CD14-positive monocyte (primary cell): Measurements from ENCODE around the gene CISH. TPM values are rescaled to one million over a fixed set of nuclear protein-coding genes. Genes with fewer than 3 reads are reported as not detected.
A peak's percentile ranks its signal among the peaks of the same experiment; 100 is the strongest.

Experiments
- DNase-seq, 3 donors: peaks; one replicate each; pipeline ENCODE4 v3.0.0-alpha.2; 2011 to 2022
- H2AFZ ChIP-seq: 2 replicates; pipeline ENCODE4 v1.6.0; 2012; ENCODE audit warnings: mild to moderate bottlenecking, low read depth, low read length, inconsistent platforms; ENCODE audit not compliant: insufficient read depth, poor library complexity, severe bottlenecking
- H3K27ac ChIP-seq, 2 donors: 1 replicate in 1 of 2; 2 replicates in 1 of 2; pipeline ENCODE4 v1.5.1; 2012 to 2013; ENCODE audit warnings: low read length in 2 of 2, control low read depth in 1 of 2, inconsistent platforms in 1 of 2, low read depth in 1 of 2, mild to moderate bottlenecking in 1 of 2
- H3K27me3 ChIP-seq, 2 donors: one replicate each; pipeline versions ENCODE4 v1.6.0 to v1.6.1; 2011 to 2013; ENCODE audit warnings: low read length in 2 of 2; ENCODE audit not compliant: control insufficient read depth in 2 of 2, insufficient read depth in 2 of 2
- H3K36me3 ChIP-seq, 2 donors: replicated peaks in 1 of 2; 1 replicate in 1 of 2; 2 replicates in 1 of 2; pipeline versions ENCODE4 v1.5.1 to v1.6.1; 2012 to 2013; ENCODE audit warnings: low read length in 2 of 2, control low read depth in 1 of 2, inconsistent platforms in 1 of 2, mild to moderate bottlenecking in 1 of 2; ENCODE audit not compliant: insufficient read depth in 2 of 2, control insufficient read depth in 1 of 2
- H3K4me1 ChIP-seq, 2 donors: 1 replicate in 1 of 2; 2 replicates in 1 of 2; pipeline versions ENCODE4 v1.5.1 to v1.6.1; 2012 to 2013; ENCODE audit warnings: low read length in 2 of 2, control low read depth in 1 of 2, inconsistent platforms in 1 of 2, mild to moderate bottlenecking in 1 of 2, moderate library complexity in 1 of 2; ENCODE audit not compliant: insufficient read depth in 2 of 2, control insufficient read depth in 1 of 2
- H3K4me2 ChIP-seq: replicated peaks from 2 replicates; pipeline ENCODE3; 2012; ENCODE audit warnings: low read length, moderate library complexity, mild to moderate bottlenecking; ENCODE audit not compliant: poor library complexity, severe bottlenecking; ENCODE audit errors: extremely low read depth
- H3K4me3 ChIP-seq, 3 experiments: fragments of 200-600 bp in 1 of 3; sonication (generic) in 1 of 3; replicated peaks in 1 of 3; 1 replicate in 2 of 3; 2 replicates in 1 of 3; pipeline ENCODE4 v1.5.1; 2011 to 2013; ENCODE audit warnings: low read length in 3 of 3, mild to moderate bottlenecking in 3 of 3, control low read depth in 2 of 3, low read depth in 2 of 3, inconsistent platforms in 1 of 3, moderate library complexity in 1 of 3
- H3K79me2 ChIP-seq: 2 replicates; pipeline ENCODE4 v1.6.0; 2012; ENCODE audit warnings: mild to moderate bottlenecking, control low read depth, inconsistent platforms, low read length, moderate library complexity; ENCODE audit not compliant: insufficient read depth
- H3K9ac ChIP-seq: 2 replicates; pipeline ENCODE4 v1.6.0; 2017; ENCODE audit warnings: low read length, mild to moderate bottlenecking; ENCODE audit not compliant: insufficient read depth, poor library complexity, severe bottlenecking
- H3K9me3 ChIP-seq, 2 donors: replicated peaks in 1 of 2; 1 replicate in 1 of 2; 2 replicates in 1 of 2; pipeline versions ENCODE4 v1.5.1 to v1.6.1; 2012 to 2013; ENCODE audit warnings: low read length in 2 of 2, control low read depth in 1 of 2; ENCODE audit not compliant: control insufficient read depth in 1 of 2, insufficient read depth in 1 of 2
- H4K20me1 ChIP-seq: 2 replicates; pipeline ENCODE4 v1.6.0; 2012; ENCODE audit warnings: mild to moderate bottlenecking, low read length, control low read depth, moderate library complexity; ENCODE audit not compliant: insufficient read depth
- H3K27ac Mint-ChIP-seq, 7 donors: one replicate each; pipeline ENCODE4 v1.8.0; 2020; ENCODE audit warnings: mild to moderate bottlenecking in 7 of 7, mixed read lengths in 7 of 7, moderate library complexity in 6 of 7, inconsistent platforms in 2 of 7
- H3K27me3 Mint-ChIP-seq, 3 donors: one replicate each; pipeline ENCODE4 v1.8.0; 2021 to 2022; ENCODE audit warnings: low read depth in 3 of 3, mild to moderate bottlenecking in 3 of 3, mixed read lengths in 3 of 3, moderate library complexity in 3 of 3, inconsistent platforms in 1 of 3
- H3K36me3 Mint-ChIP-seq, 2 donors: one replicate each; pipeline ENCODE4 v1.8.0; 2020; ENCODE audit warnings: mixed read lengths in 2 of 2, inconsistent platforms in 1 of 2, mild to moderate bottlenecking in 1 of 2
- H3K4me1 Mint-ChIP-seq: one replicate; pipeline ENCODE4 v1.8.0; 2020; ENCODE audit warnings: mild to moderate bottlenecking, mixed read lengths
- H3K4me3 Mint-ChIP-seq, 2 donors: one replicate each; pipeline ENCODE4 v1.8.0; 2020; ENCODE audit warnings: mild to moderate bottlenecking in 2 of 2, mixed read lengths in 2 of 2, moderate library complexity in 1 of 2
- H3K9me3 Mint-ChIP-seq, 7 donors: one replicate each; pipeline ENCODE4 v1.8.0; 2020 to 2022; ENCODE audit warnings: mixed read lengths in 7 of 7, mild to moderate bottlenecking in 6 of 7, moderate library complexity in 6 of 7, inconsistent platforms in 2 of 7
- CTCF ChIP-seq: fragments of 200-600 bp; IDR thresholded peaks from one replicate; pipeline ENCODE4 v1.8.0; 2022; ENCODE audit warnings: antibody characterized with exemption, mild to moderate bottlenecking
- WGBS: methylation state at CpG from one replicate; pipeline ENCODE4 v1.1.5; 2013; ENCODE audit warnings: missing lambda C conversion rate; ENCODE audit not compliant: insufficient coverage; 5-methylcytosine and 5-hydroxymethylcytosine counted together
- intact Hi-C, 2 donors: fragments of 100-400 bp; cut with micrococcal nuclease; formaldehyde crosslinking; loops; one replicate each; pipeline versions ENCODE4 v1.15.0 to v1.15.1; 2023
- polyA plus RNA-seq, 3 donors: library from polyadenylated mRNA; depleted of rRNA in 1 of 3; unstranded in 2 of 3; stranded (reverse) in 1 of 3; fragments of 300-500 nt in 2 of 3; fragments of >200 nt in 1 of 3; fragmentation: Illumina TruSeq in 2 of 3; gene quantifications; 1 replicate in 2 of 3; 2 replicates in 1 of 3; pipeline ENCODE4 v1.2.3, GENCODE V29; 2012 to 2021

Gene CISH
- polyA plus RNA-seq, 3 donors = 2.9 to 20.1 (median 6.2) TPM

GRCh38 chr3:50568947-50569749 is 42.4 kb downstream of the CISH start, which contains the start of gene HEMK1:
TSS of gene HEMK1 (plus strand) at chr3:50569522. CDS start at chr3:50571105, 1,583 bp downstream.
- Histone ChIP-seq H3K4me2 (peak within 1 kb of the TSS; percentile 92), H3K9ac (peak within 1 kb of the TSS; percentile 77), H2AFZ (peak within 1 kb of the TSS; percentile 88), H3K27ac (peak within 1 kb of the TSS; percentile 49 to 87), H4K20me1 (no peaks in the 10 kb centered on the region), H3K9me3 (no peaks in the 10 kb centered on the region), H3K4me1 (peaks cover 29 to 52% of the 10 kb centered on the region in 2 donors), H3K36me3 (peaks cover 0 to 7% of the 10 kb centered on the region in 2 donors), H3K27me3 (peaks cover 0 to 6% of the 10 kb centered on the region in 2 donors), H3K4me3 (peak within 1 kb of the TSS; percentile 60 to 88 (median 63)), H3K79me2 (peaks cover 9% of the 10 kb centered on the region)
- Mint-ChIP-seq H3K36me3 (peaks cover 4 to 11% of the 10 kb centered on the region in 2 donors), H3K4me3 (peak within 1 kb of the TSS; percentile 94 to 97), H3K27me3 (peaks cover 7 to 13% (median 9%) of the 10 kb centered on the region in 3 donors), H3K4me1 (peaks cover 43% of the 10 kb centered on the region), H3K27ac (peak within 1 kb of the TSS; percentile 85 to 97 (median 92)), H3K9me3 (peaks cover 0 to 4% (median 0%) of the 10 kb centered on the region in 7 donors)
- no peak for TF ChIP-seq CTCF
- intact Hi-C loops = no loop called here
- under 1% methylated on average over 44 of the region's 55 CpGs for WGBS
- peak; percentile 85 to 89 (median 88) for DNase-seq

- Histone ChIP-seq H2AFZ (peak within 1 kb of the TSS; percentile 91), H3K27me3 (peaks cover 0 to 6% of the 10 kb centered on the region in 2 donors), H3K4me2 (peak within 1 kb of the TSS; percentile 92), H3K4me1 (peaks cover 29 to 45% of the 10 kb centered on the region in 2 donors), H3K27ac (peak within 1 kb of the TSS; percentile 7 to 87), H3K9ac (peak within 1 kb of the TSS; percentile 60), H4K20me1 (no peaks in the 10 kb centered on the region), H3K79me2 (peaks cover 9% of the 10 kb centered on the region), H3K36me3 (no peaks in the 10 kb centered on the region), H3K9me3 (no peaks in the 10 kb centered on the region), H3K4me3 (peak within 1 kb of the TSS; percentile 26 to 88 (median 60))
- no peak for TF ChIP-seq CTCF
- intact Hi-C loops = no loop called here
- Mint-ChIP-seq H3K4me3 (peak within 1 kb of the TSS; percentile 88 to 94), H3K36me3 (no peaks in the 10 kb centered on the region), H3K9me3 (peaks cover 0 to 4% (median 0%) of the 10 kb centered on the region in 7 donors), H3K4me1 (peaks cover 36% of the 10 kb centered on the region), H3K27ac (peak within 1 kb of the TSS; percentile 80 to 97 (median 87)), H3K27me3 (peaks cover 7 to 13% (median 11%) of the 10 kb centered on the region in 3 donors)
- peak; percentile 87 to 92 (median 90) for DNase-seq
- 2% methylated on average over 46 of the region's 53 CpGs for WGBS
Measured at GRCh38 chr3:50567386-50568167, 44.0 kb downstream of the CISH start, which contains the start of gene C3orf18. TSS of gene C3orf18 (minus strand) at chr3:50567747. CDS start at chr3:50565699, 2,048 bp downstream.
